ENCODE results near the gene KCNH1.

GRCh38 chr1:210631399-210631798 is 502.5 kb downstream of the KCNH1 start:
- TF ChIP-seq CTCF (IDR thresholded peaks at IDR 0.05 in 8 of 11, conservative IDR thresholded peaks at IDR 0.05 in 3 of 11) (no peak), POLR2A (IDR thresholded peaks at IDR 0.05) (no peak)
